Ovary (tissue), 9 donors: ENCODE data around the gene CDCP1. TPM values are rescaled to one million over a fixed set of nuclear protein-coding genes. Genes with fewer than 3 reads are reported as not detected.

Experiments used
- DNase-seq, 5 donors: peaks; one replicate each; pipeline ENCODE4 v3.0.0-alpha.2; 2019 to 2020
- H3K27ac ChIP-seq, 2 donors: fragments of 200-600 bp; one replicate each; pipeline versions ENCODE4 v1.5.1 to v1.8.0; 2019 to 2022
- H3K27me3 ChIP-seq: fragments of 200-600 bp; one replicate; pipeline ENCODE4 v1.8.0; 2022
- H3K36me3 ChIP-seq: fragments of 200-600 bp; sonication (generic); one replicate; pipeline ENCODE4 v1.5.1; 2019
- H3K4me1 ChIP-seq: one replicate; pipeline ENCODE4 v1.8.1; 2013; ENCODE audit warnings: mild to moderate bottlenecking, moderate library complexity; ENCODE audit not compliant: insufficient read depth
- H3K4me3 ChIP-seq: fragments of 200-600 bp; sonication (generic); one replicate; pipeline ENCODE4 v1.5.1; 2017
- H3K9me3 ChIP-seq, 2 donors: fragments of 200-600 bp in 1 of 2; sonication (generic) in 1 of 2; one replicate each; pipeline versions ENCODE4 v1.5.1 to v1.8.1; 2013 to 2019; ENCODE audit warnings: mild to moderate bottlenecking in 1 of 2, moderate library complexity in 1 of 2
- EP300 ChIP-seq: sonication (generic); formaldehyde crosslinking; IDR thresholded peaks from one replicate; pipeline ENCODE4 v1.6.1; 2017; ENCODE audit warnings: antibody characterized with exemption
- POLR2A ChIP-seq: fragments of 450-650 bp; IDR thresholded peaks from one replicate; pipeline ENCODE4 v1.6.1; 2017; ENCODE audit warnings: antibody characterized with exemption, mild to moderate bottlenecking, moderate library complexity
- WGBS, 3 donors: extraction: QIAGEN DNeasy Blood & Tissue Kit in 1 of 3; methylation state at CpG; one replicate each; pipeline versions ENCODE4 v1.1.5 to v1.1.7; 2013 to 2017; 5-methylcytosine and 5-hydroxymethylcytosine counted together
- intact Hi-C, 4 donors: fragments of 100-400 bp; cut with DNase I; formaldehyde crosslinking; loops; one replicate each; pipeline versions ENCODE4 v1.11.0 to v1.15.1; 2022 to 2023
- polyA plus RNA-seq, 2 donors: library from polyadenylated mRNA; stranded (reverse); fragments of 200-250 nt in 1 of 2; fragments of 350-450 nt in 1 of 2; fragmentation: Illumina TruSeq in 1 of 2; extraction: RNeasy Lipid Tissue Mini Kit (QIAGEN cat#74804) in 1 of 2; gene quantifications; one replicate each; pipeline ENCODE4 v1.2.3, GENCODE V29; 2013 to 2014
- total RNA-seq, 7 donors: library from RNA; depleted of rRNA in 2 of 7; stranded (reverse); fragments of >200 nt in 2 of 7; fragmentation: NEBNext Ultra II Directional in 3 of 7; extraction: Animal tissue kit (Norgen Biotek cat#: 25700) in 3 of 7; gene quantifications; one replicate each; pipeline versions ENCODE4 v1.1.0 to v1.2.4, GENCODE V29; 2016 to 2023
- TF ChIP-seq, protein P1 (sequence below), 3 donors: fragments of 450-650 bp in 2 of 3; fragments of 200-600 bp in 1 of 3; IDR thresholded peaks; one replicate each; pipeline versions ENCODE4 v1.5.1 to v1.8.0; 2016 to 2022; ENCODE audit warnings: antibody characterized with exemption in 3 of 3, mild to moderate bottlenecking in 1 of 3
- donor health status: DM: no; HTN: no; CAD: no; lungs with moderate emphysema.
- donor health status: DM: no; HTN: no; CAD: no.
- donor health status: Bipolar disorder and iron deficiency.
- donor health status: DM: yes; HTN: yes; CAD: no.
- donor health status: DM: no; HTN: no; CAD: no.
- donor health status: DM: yes; HTN: yes; CAD: no.

CDCP1 gene
- total and polyA plus RNA-seq, 9 donors: 0.12 to 14.4 (median 1.7) TPM

GRCh38 chr3:45057557-45057956 is 88.6 kb downstream of the CDCP1 start:
- Histone ChIP-seq H3K36me3 (no peaks in the 10 kb centered on the region), H3K9me3 (no peaks in the 10 kb centered on the region), H3K4me1 (no peaks in the 10 kb centered on the region), H3K4me3 (no peak overlapping the region), H3K27ac (no peak overlapping the region), H3K27me3 (no peaks in the 10 kb centered on the region)
- intact Hi-C loops: no loop called here
- DNase-seq: no peak
- TF ChIP-seq EP300 (no peak), POLR2A (no peak)
- TF ChIP-seq, protein P1, sequence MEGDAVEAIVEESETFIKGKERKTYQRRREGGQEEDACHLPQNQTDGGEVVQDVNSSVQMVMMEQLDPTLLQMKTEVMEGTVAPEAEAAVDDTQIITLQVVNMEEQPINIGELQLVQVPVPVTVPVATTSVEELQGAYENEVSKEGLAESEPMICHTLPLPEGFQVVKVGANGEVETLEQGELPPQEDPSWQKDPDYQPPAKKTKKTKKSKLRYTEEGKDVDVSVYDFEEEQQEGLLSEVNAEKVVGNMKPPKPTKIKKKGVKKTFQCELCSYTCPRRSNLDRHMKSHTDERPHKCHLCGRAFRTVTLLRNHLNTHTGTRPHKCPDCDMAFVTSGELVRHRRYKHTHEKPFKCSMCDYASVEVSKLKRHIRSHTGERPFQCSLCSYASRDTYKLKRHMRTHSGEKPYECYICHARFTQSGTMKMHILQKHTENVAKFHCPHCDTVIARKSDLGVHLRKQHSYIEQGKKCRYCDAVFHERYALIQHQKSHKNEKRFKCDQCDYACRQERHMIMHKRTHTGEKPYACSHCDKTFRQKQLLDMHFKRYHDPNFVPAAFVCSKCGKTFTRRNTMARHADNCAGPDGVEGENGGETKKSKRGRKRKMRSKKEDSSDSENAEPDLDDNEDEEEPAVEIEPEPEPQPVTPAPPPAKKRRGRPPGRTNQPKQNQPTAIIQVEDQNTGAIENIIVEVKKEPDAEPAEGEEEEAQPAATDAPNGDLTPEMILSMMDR (IDR thresholded peaks at IDR 0.05): no peak
- 87 to 94% (median 92%) methylated on average over 3 of the region's 3 CpGs for WGBS, 3 donors

DNA sequence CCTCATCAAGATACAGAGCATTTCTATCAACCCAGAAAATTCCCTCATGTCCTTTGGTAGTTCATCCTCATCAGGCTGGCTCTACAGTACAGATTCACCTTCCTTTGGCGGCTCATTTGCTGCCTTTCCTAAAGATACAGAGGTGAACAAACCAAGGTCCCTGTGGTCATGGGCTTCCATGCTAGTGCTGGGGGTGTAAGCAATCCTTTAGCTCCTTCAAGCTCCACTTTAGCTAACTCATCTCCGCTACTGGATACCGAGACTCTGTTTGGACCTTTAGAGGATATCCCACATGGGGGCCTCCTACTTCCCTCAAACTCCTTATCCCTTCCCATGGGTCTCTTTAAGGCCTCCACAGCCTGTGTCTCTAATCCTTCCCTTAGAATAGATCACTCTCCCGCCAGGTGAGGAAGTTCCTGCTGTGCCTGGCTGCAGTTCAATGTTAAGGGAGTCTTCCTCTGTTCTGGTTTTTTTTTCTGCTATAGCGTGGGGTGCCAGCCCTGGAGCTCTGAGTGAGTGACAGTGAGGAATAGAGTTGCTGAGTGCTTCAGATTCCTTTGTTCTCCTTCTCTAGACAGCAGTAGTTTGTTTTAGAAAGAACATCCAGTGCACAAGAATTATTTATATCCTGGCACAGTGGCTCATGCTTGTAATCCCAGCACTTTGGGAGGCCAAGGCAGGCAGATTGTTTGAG is 89.4 kb downstream of the CDCP1 start:
- Histone ChIP-seq H3K36me3 (no peaks in the 10 kb centered on the region), H3K27me3 (no peaks in the 10 kb centered on the region), H3K27ac (no peak overlapping the region), H3K4me1 (no peaks in the 10 kb centered on the region), H3K4me3 (no peak overlapping the region), H3K9me3 (no peaks in the 10 kb centered on the region)
- intact Hi-C loops: no loop called here
- no peak for DNase-seq
- 60 to 69% (median 65%) methylated on average over 5 of the region's 5 CpGs for WGBS, 3 donors
- TF ChIP-seq EP300 (no peak), POLR2A (no peak)
- TF ChIP-seq, protein P1 (IDR thresholded peaks at IDR 0.05): no peak

- Histone ChIP-seq H3K4me3 (no peak overlapping the region), H3K9me3 (no peaks in the 10 kb centered on the region), H3K27ac (no peak overlapping the region), H3K36me3 (no peaks in the 10 kb centered on the region), H3K4me1 (no peaks in the 10 kb centered on the region), H3K27me3 (no peaks in the 10 kb centered on the region)
- intact Hi-C loops: no loop called here
- TF ChIP-seq POLR2A (no peak), EP300 (no peak)
- TF ChIP-seq, protein P1 (IDR thresholded peaks at IDR 0.05): no peak
- 69 to 78% (median 75%) methylated on average over 7 of the region's 7 CpGs for WGBS, 3 donors
- DNase-seq: no peak
Measured at GRCh38 chr3:45055411-45056143, 90.6 kb downstream of the CDCP1 start.

DNA sequence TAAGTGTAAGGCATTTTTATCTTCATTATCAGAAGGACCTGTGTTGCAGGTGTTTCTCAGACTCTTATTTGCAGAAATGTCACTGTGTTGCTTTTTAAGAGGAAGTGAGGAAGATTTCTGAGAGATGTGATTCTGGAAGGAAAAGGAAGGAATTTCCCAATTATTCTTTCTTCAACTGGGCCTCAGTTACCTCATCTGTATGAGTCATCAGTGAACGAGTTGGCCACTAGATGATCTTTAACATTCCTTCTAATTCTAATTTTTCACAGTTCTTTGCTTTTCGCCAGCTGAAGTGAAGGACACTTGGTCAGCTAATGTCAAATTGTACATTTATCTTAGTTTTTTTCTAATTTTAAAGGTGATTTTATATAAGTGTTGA is 91.2 kb downstream of the CDCP1 start:
- Histone ChIP-seq H3K9me3 (no peaks in the 10 kb centered on the region), H3K27ac (no peak overlapping the region), H3K4me3 (no peak overlapping the region), H3K4me1 (no peaks in the 10 kb centered on the region), H3K36me3 (no peaks in the 10 kb centered on the region), H3K27me3 (no peaks in the 10 kb centered on the region)
- TF ChIP-seq EP300 (no peak), POLR2A (no peak)
- TF ChIP-seq, protein P1 (IDR thresholded peaks at IDR 0.05): no peak
- WGBS, 3 donors: 35 to 42% (median 39%) methylated on average over 2 of the region's 2 CpGs
- intact Hi-C loops: no loop called here
- DNase-seq: no peak
